OCI-LY3 (cell line): ENCODE results near the gene TRIO.

Experiments used
- H2AFZ ChIP-seq: fragments of 200-600, 300-600 bp; shearing (Covaris generic); 2 replicates; pipeline ENCODE4 v1.6.0; 2014; ENCODE audit warnings: antibody characterized with exemption, low read depth, low read length
- H3K27ac ChIP-seq: fragments of 200-600, 300-600 bp; sonication (generic); 2 replicates; pipeline ENCODE4 v1.5.1; 2014; ENCODE audit warnings: mild to moderate bottlenecking, low read length, moderate library complexity, mixed read lengths
- H3K27me3 ChIP-seq: fragments of 200-600, 300-600 bp; sonication (generic); 2 replicates; pipeline ENCODE4 v1.6.1; 2014; ENCODE audit warnings: low read depth, low read length, mixed read lengths
- H3K36me3 ChIP-seq: fragments of 200-600, 300-600 bp; sonication (generic); replicated peaks from 2 replicates; pipeline ENCODE3; 2014; ENCODE audit warnings: low read depth, low read length, mixed read lengths
- H3K4me1 ChIP-seq: fragments of 300-600, 200-600 bp; sonication (generic); 2 replicates; pipeline ENCODE4 v1.6.1; 2014; ENCODE audit warnings: low read length, mixed read lengths
- H3K4me2 ChIP-seq: fragments of 200-600, 300-600 bp; sonication (generic); 2 replicates; pipeline ENCODE4 v1.6.1; 2014; ENCODE audit warnings: low read length, mixed read lengths
- H3K4me3 ChIP-seq: fragments of 300-600, 200-600 bp; sonication (generic); 2 replicates; pipeline ENCODE4 v1.5.1; 2014; ENCODE audit warnings: antibody characterized with exemption, mild to moderate bottlenecking, low read length, moderate library complexity
- H3K79me2 ChIP-seq: fragments of 300-600, 200-600 bp; shearing (Covaris generic); 2 replicates; pipeline ENCODE4 v1.6.1; 2014; ENCODE audit warnings: mild to moderate bottlenecking, low read length, mixed read lengths
- H3K9ac ChIP-seq: fragments of 300-600, 200-600 bp; shearing (Covaris generic); 2 replicates; pipeline ENCODE4 v1.6.0; 2014; ENCODE audit warnings: mild to moderate bottlenecking, low read length, moderate library complexity
- H3K9me3 ChIP-seq: fragments of 200-600, 300-600 bp; shearing (Covaris generic); 2 replicates; pipeline ENCODE4 v1.6.1; 2014; ENCODE audit warnings: low read length, mixed read lengths; ENCODE audit not compliant: insufficient read depth
- H4K20me1 ChIP-seq: fragments of 200-600, 300-600 bp; sonication (generic); 2 replicates; pipeline ENCODE4 v1.6.1; 2016; ENCODE audit warnings: low read length, mixed read lengths; ENCODE audit not compliant: insufficient read depth
- EZH2phosphoT487 ChIP-seq: fragments of 200-600 bp; shearing (Covaris generic); IDR thresholded peaks from 2 replicates; pipeline ENCODE4 v1.6.1; 2018; ENCODE audit warnings: antibody characterized with exemption, mixed run types, low read depth
- TF ChIP-seq, protein P1 (sequence below): fragments of 200-600, 300-600 bp; sonication (generic); IDR thresholded peaks from 2 replicates; pipeline ENCODE4 v1.5.1; 2014; ENCODE audit warnings: antibody characterized with exemption, low read length, low read depth

Gene TRIO

DNA sequence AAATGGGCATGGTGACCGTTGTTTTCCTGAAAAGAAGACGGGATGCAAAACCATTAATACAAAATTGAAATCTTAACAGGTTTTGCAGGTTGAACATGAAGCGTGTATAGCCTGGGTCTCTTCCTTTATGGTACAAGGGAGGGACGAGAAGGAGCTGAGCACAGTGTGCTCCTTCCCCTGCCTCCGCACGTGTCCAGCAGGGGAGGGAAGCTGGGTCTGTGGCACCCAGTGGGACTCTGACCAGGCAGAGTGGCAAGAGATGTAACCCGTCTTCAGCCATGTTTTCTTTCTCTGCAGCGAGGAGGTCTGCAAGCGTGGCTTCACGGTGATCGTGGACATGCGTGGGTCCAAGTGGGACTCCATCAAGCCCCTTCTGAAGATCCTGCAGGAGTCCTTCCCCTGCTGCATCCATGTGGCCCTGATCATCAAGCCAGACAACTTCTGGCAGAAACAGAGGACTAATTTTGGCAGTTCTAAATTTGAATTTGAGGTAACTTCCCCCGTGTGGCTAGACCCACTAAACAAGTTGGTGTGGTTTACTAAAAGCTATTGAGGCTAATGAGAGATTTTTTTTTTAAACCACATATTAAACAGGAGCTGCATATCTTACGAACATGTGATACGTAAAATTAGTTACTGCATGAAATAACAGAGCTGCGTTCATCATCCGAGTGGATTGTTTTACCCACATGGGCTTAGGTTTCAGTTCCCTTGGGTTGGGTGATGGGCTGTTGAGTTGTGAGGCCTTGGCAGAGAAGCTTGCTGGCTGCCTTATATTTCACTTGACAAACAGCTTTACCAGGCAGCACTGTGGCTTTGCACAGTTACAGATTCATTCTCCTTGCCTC lies 143.7 kb downstream of the TRIO start:
- no peaks in the 10 kb centered on the region for H3K27me3 ChIP-seq
- no peaks in the 10 kb centered on the region for H3K36me3 ChIP-seq
- H3K79me2 ChIP-seq, result no peaks in the 10 kb centered on the region
- no peaks in the 10 kb centered on the region for H3K9me3 ChIP-seq
- H2AFZ ChIP-seq, result no peak overlapping the region
- no peaks in the 10 kb centered on the region for H4K20me1 ChIP-seq
- no peak for TF ChIP-seq EZH2phosphoT487
- TF ChIP-seq, protein P1, sequence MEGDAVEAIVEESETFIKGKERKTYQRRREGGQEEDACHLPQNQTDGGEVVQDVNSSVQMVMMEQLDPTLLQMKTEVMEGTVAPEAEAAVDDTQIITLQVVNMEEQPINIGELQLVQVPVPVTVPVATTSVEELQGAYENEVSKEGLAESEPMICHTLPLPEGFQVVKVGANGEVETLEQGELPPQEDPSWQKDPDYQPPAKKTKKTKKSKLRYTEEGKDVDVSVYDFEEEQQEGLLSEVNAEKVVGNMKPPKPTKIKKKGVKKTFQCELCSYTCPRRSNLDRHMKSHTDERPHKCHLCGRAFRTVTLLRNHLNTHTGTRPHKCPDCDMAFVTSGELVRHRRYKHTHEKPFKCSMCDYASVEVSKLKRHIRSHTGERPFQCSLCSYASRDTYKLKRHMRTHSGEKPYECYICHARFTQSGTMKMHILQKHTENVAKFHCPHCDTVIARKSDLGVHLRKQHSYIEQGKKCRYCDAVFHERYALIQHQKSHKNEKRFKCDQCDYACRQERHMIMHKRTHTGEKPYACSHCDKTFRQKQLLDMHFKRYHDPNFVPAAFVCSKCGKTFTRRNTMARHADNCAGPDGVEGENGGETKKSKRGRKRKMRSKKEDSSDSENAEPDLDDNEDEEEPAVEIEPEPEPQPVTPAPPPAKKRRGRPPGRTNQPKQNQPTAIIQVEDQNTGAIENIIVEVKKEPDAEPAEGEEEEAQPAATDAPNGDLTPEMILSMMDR, result no peak
- no peak overlapping the region for H3K27ac ChIP-seq
- H3K4me3 ChIP-seq, result no peak overlapping the region
- no peak overlapping the region for H3K4me2 ChIP-seq
- H3K4me1 ChIP-seq, result peaks cover 7% of the 10 kb centered on the region; the same call in 1 of the 2 replicates
- H3K9ac ChIP-seq, result no peak overlapping the region

DNA sequence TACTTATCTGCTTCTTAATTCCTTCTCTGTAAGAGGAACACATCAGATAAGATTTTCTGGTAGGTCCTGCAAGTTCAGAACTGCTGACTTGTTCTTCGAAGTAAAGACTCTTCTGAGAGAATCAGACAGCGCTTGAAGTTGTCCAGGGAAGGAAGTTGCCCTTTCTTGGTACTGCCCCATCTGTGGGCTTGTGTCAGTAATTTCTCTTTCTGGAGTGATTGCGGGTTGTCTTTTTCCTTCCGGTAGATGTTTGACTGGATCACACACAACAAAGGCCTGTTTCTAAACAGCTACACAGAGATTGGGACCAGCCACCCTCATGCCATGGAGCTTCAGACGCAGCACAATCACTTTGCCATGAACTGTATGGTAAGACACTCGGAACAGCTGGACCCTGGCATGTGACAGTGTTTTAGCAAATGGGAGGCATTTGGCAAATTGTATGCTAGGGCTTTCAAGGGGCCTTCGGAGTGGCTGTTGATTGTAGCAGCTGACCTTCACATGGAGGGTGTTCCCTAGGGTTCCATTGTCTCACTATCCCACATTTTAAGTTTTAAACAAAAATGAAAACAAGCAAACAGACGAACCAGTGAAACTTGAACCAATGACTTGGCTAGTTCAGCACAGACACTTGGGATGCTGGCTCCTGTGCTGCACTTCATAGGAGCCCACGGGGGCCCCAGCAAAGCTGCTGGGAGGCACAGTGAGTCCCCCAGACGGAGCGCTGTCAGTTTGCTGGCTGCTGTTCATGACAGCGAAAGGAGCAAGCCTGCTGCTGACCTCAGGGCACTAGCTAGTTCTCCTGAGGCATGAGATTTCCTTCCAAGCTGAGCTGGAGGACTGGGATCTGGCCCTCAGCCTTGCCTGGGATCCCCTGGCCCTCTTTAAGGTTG lies 149.9 kb downstream of the TRIO start:
- H3K9me3 ChIP-seq, result no peaks in the 10 kb centered on the region
- no peak overlapping the region for H2AFZ ChIP-seq
- no peak overlapping the region for H3K4me3 ChIP-seq
- no peak overlapping the region for H3K4me2 ChIP-seq
- no peaks in the 10 kb centered on the region for H3K79me2 ChIP-seq
- H3K9ac ChIP-seq, result no peak overlapping the region
- no peaks in the 10 kb centered on the region for H3K27me3 ChIP-seq
- no peaks in the 10 kb centered on the region for H4K20me1 ChIP-seq
- H3K36me3 ChIP-seq, result no peaks in the 10 kb centered on the region
- TF ChIP-seq EZH2phosphoT487, result no peak
- TF ChIP-seq, protein P1, result no peak
- no peaks in the 10 kb centered on the region for H3K4me1 ChIP-seq
- H3K27ac ChIP-seq, result no peak overlapping the region

DNA sequence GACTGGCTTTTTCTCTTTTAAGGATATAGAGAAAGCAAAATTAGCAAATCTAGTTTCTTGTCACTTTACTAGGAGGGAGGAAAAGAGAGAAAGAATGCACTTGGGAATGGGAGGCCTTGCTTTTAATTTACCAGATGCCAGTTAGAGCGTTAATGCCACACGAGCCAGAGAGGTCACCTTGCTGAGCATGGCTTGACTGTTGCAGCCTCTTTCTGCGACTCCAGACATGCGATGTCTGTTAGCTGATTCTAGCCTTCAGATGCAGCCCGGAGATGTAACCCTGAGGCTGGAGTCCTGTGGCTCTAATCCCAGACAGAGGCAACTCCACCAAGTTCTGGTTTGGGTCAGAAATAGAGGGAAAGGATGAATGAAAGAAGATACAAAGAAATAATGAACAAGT lies 152.5 kb downstream of the TRIO start:
- H4K20me1 ChIP-seq, result no peaks in the 10 kb centered on the region
- H3K27me3 ChIP-seq, result no peaks in the 10 kb centered on the region
- H3K79me2 ChIP-seq, result no peaks in the 10 kb centered on the region
- TF ChIP-seq EZH2phosphoT487, result no peak
- TF ChIP-seq, protein P1, result no peak
- H3K9ac ChIP-seq, result no peak overlapping the region
- no peak overlapping the region for H3K4me3 ChIP-seq
- no peaks in the 10 kb centered on the region for H3K9me3 ChIP-seq
- H3K4me1 ChIP-seq, result no peaks in the 10 kb centered on the region
- H3K4me2 ChIP-seq, result no peak overlapping the region
- H3K27ac ChIP-seq, result no peak overlapping the region
- no peak overlapping the region for H2AFZ ChIP-seq
- no peaks in the 10 kb centered on the region for H3K36me3 ChIP-seq
